ENCODE data around the gene IFT80.
"Not testable (repeated sequence)": the region's sequence is repeated elsewhere in the genome, so short reads cannot be mapped to it uniquely, and the experiment has no call there.

IFT80 gene

GRCh38 chr3:160365869-160366522 lies 33.0 kb downstream of the IFT80 start:
- DNase-seq (ENCODE audit: low spot score) = no peak

GRCh38 chr3:160362896-160363295 lies 36.1 kb downstream of the IFT80 start:
- DNase-seq (ENCODE audit: low spot score) = not testable (repeated sequence)

- DNase-seq (ENCODE audit: low spot score) = no peak
These were observed 43.2 kb downstream of the IFT80 start for GRCh38 chr3:160355826-160356225.

- no peak for DNase-seq (ENCODE audit: low spot score)
These were observed 52.5 kb downstream of the IFT80 start for GRCh38 chr3:160346511-160346910.

- DNase-seq (ENCODE audit: low spot score) = no peak
These were observed 55.9 kb downstream of the IFT80 start for GRCh38 chr3:160343132-160343531.

GRCh38 chr3:160340351-160340750 lies 58.7 kb downstream of the IFT80 start:
- no peak for DNase-seq (ENCODE audit: low spot score)

- no peak for DNase-seq (ENCODE audit: low spot score)
These were observed 67.7 kb downstream of the IFT80 start for GRCh38 chr3:160331127-160331937.

- no peak for DNase-seq (ENCODE audit: low spot score)
These were observed 68.3 kb downstream of the IFT80 start for GRCh38 chr3:160330690-160331089.

GRCh38 chr3:160330109-160330508 lies 68.9 kb downstream of the IFT80 start:
- no peak for DNase-seq (ENCODE audit: low spot score)

- DNase-seq (ENCODE audit: low spot score) = not testable (repeated sequence)
These were observed 72.7 kb downstream of the IFT80 start for GRCh38 chr3:160326286-160326685.

GRCh38 chr3:160321821-160322220 lies 77.2 kb downstream of the IFT80 start:
- not testable (repeated sequence) for DNase-seq (ENCODE audit: low spot score)

GRCh38 chr3:160319322-160319721 lies 79.7 kb downstream of the IFT80 start:
- no peak for DNase-seq (ENCODE audit: low spot score)

GRCh38 chr3:160314995-160315394 lies 84.0 kb downstream of the IFT80 start:
- no peak for DNase-seq (ENCODE audit: low spot score)

- DNase-seq (ENCODE audit: low spot score) = no peak
These were observed 86.9 kb downstream of the IFT80 start for GRCh38 chr3:160312014-160312624.

- no peak for DNase-seq (ENCODE audit: low spot score)
These were observed 96.2 kb downstream of the IFT80 start for GRCh38 chr3:160302806-160303205.

- no peak for DNase-seq (ENCODE audit: low spot score)
These were observed 102.4 kb downstream of the IFT80 start for GRCh38 chr3:160296591-160296990.

GRCh38 chr3:160291909-160292299 lies 107.1 kb downstream of the IFT80 start:
- DNase-seq (ENCODE audit: low spot score) = no peak

GRCh38 chr3:160291290-160291908 lies 107.6 kb downstream of the IFT80 start:
- DNase-seq (ENCODE audit: low spot score) = no peak

- DNase-seq (ENCODE audit: low spot score) = no peak
These were observed 111.4 kb downstream of the IFT80 start for GRCh38 chr3:160287666-160288065.

- DNase-seq (ENCODE audit: low spot score) = no peak
These were observed 112.8 kb downstream of the IFT80 start for GRCh38 chr3:160286231-160286630.

GRCh38 chr3:160280836-160281235 lies 118.2 kb downstream of the IFT80 start:
- no peak for DNase-seq (ENCODE audit: low spot score)

GRCh38 chr3:160279657-160280056 lies 119.4 kb downstream of the IFT80 start:
- no peak for DNase-seq (ENCODE audit: low spot score)

- DNase-seq (ENCODE audit: low spot score) = no peak
These were observed 120.8 kb downstream of the IFT80 start for GRCh38 chr3:160278210-160278609.

All from iPS-NIHi11 (cell line).